Right lobe of liver (tissue), 6 donors: ENCODE data around the gene POGK. TPM values are rescaled to one million over a fixed set of nuclear protein-coding genes. Genes with fewer than 3 reads are reported as not detected.

Experiments used
- ATAC-seq, 4 donors: fragments of 200-7000 bp; cut with Tn5 transposase; one replicate each; pipeline ENCODE4 v1.9.1; 2020; ENCODE audit warnings: mild to moderate bottlenecking in 4 of 4, moderate library complexity in 4 of 4
- DNase-seq, 3 donors: peaks; one replicate each; pipeline ENCODE4 v3.0.0-alpha.2; 2020
- H3K27ac ChIP-seq, 3 donors: fragments of 200-600 bp; one replicate each; pipeline ENCODE4 v1.8.0; 2022
- H3K27me3 ChIP-seq, 2 donors: fragments of 200-600 bp; one replicate each; pipeline ENCODE4 v1.8.0; 2022
- H3K36me3 ChIP-seq, 4 donors: fragments of 200-600 bp; sonication (generic) in 1 of 4; one replicate each; pipeline versions ENCODE4 v1.5.1 to v1.8.0; 2017 to 2022; ENCODE audit warnings: control low read depth in 1 of 4
- H3K4me1 ChIP-seq, 4 donors: fragments of 200-600 bp; sonication (generic) in 1 of 4; one replicate each; pipeline versions ENCODE4 v1.5.1 to v1.8.0; 2017 to 2022; ENCODE audit warnings: control low read depth in 1 of 4
- H3K4me3 ChIP-seq, 3 donors: fragments of 200-600 bp; one replicate each; pipeline ENCODE4 v1.8.0; 2022
- H3K9me3 ChIP-seq, 4 donors: fragments of 200-600 bp; sonication (generic) in 1 of 4; one replicate each; pipeline versions ENCODE4 v1.5.1 to v1.8.0; 2017 to 2022; ENCODE audit warnings: control low read depth in 1 of 4
- CTCF ChIP-seq, 4 donors: fragments of 200-600 bp in 3 of 4; fragments of 450-650 bp in 1 of 4; IDR thresholded peaks; one replicate each; pipeline versions ENCODE4 v1.5.1 to v1.8.0; 2016 to 2022; ENCODE audit warnings: antibody characterized with exemption in 4 of 4, mild to moderate bottlenecking in 2 of 4
- POLR2A ChIP-seq: fragments of 450-650 bp; IDR thresholded peaks from one replicate; pipeline ENCODE4 v1.6.1; 2017; ENCODE audit warnings: antibody characterized with exemption, mild to moderate bottlenecking
- WGBS: methylation state at CpG from one replicate; pipeline ENCODE4 v1.1.6; 2018; ENCODE audit warnings: low coverage, low lambda C conversion rate; ENCODE audit not compliant: insufficient coverage; ENCODE audit errors: missing lambda C conversion rate; 5-methylcytosine and 5-hydroxymethylcytosine counted together
- intact Hi-C, 2 donors: fragments of 100-400 bp; cut with DNase I; formaldehyde crosslinking; loops; one replicate each; pipeline versions ENCODE4 v1.11.2 to v1.14.1; 2022
- total RNA-seq, 6 experiments: library from RNA; depleted of rRNA in 2 of 6; stranded (reverse); fragments of >200 nt in 2 of 6; fragmentation: NEBNext Ultra II Directional in 3 of 6; extraction: Animal tissue kit (Norgen Biotek cat#: 25700) in 3 of 6; gene quantifications; one replicate each; pipeline versions ENCODE4 v1.1.0 to v1.2.4, GENCODE V29; 2016 to 2023
- donor health status: DM: no; HTN: yes; CAD: no.
- donor health status: DM: no; HTN: no; CAD: no.
- donor health status: DM: no; HTN: no; CAD: no.
- donor health status: DM: no; HTN: yes; CAD: no.
- donor health status: DM: no; HTN: yes; CAD: no.

POGK gene
- total RNA-seq, 6 experiments from 2014 or later: 9.0 to 15.7 (median 12.3) TPM

GRCh38 chr1:166836733-166837132 is 2.5 kb upstream of the POGK start:
- Histone ChIP-seq H3K4me3 (no peak overlapping the region), H3K9me3 (no peaks in the 10 kb centered on the region), H3K36me3 (peaks cover 0 to 9% (median 3%) of the 10 kb centered on the region in 4 donors), H3K27ac (no peak overlapping the region), H3K4me1 (peaks cover 0 to 16% (median 3%) of the 10 kb centered on the region in 4 donors), H3K27me3 (no peaks in the 10 kb centered on the region)
- TF ChIP-seq POLR2A (no peak), CTCF (IDR thresholded peaks at IDR 0.05) (no peak)
- no peak for ATAC-seq
- intact Hi-C loops: no loop called here
- no peak for DNase-seq
- 98% methylated on average over 4 of the region's 4 CpGs for WGBS

- Histone ChIP-seq H3K4me1 (peaks cover 0 to 16% (median 3%) of the 10 kb centered on the region in 4 donors), H3K9me3 (no peaks in the 10 kb centered on the region), H3K36me3 (peaks cover 0 to 33% (median 11%) of the 10 kb centered on the region in 4 donors), H3K4me3 (peak overlapping the region; percentile 67 to 84 (median 69)), H3K27ac (peak overlapping the region; percentile 28 to 76 (median 60)), H3K27me3 (no peaks in the 10 kb centered on the region)
- DNase-seq (peak; percentile 60 to 69 (median 65)), ATAC-seq (peak; percentile 8 to 51 (median 29))
- WGBS: 3% methylated on average over 7 of the region's 82 CpGs
- intact Hi-C loops: no loop called here
- TF ChIP-seq POLR2A (no peak), CTCF (IDR thresholded peaks at IDR 0.05) (peak in 3 of 4 donors; percentile 27 to 45 (median 34))
These were observed 479 bp downstream of the POGK start for GRCh38 chr1:166839600-166840308.

- Histone ChIP-seq H3K4me1 (peaks cover 0 to 16% (median 3%) of the 10 kb centered on the region in 4 donors), H3K4me3 (peak overlapping the region; percentile 67 to 84 (median 69)), H3K27me3 (no peaks in the 10 kb centered on the region), H3K9me3 (no peaks in the 10 kb centered on the region), H3K36me3 (peaks cover 0 to 35% (median 11%) of the 10 kb centered on the region in 4 donors), H3K27ac (no peak overlapping the region)
- no peak for ATAC-seq
- TF ChIP-seq CTCF (IDR thresholded peaks at IDR 0.05) (no peak), POLR2A (no peak)
- WGBS: 39% methylated on average over 16 of the region's 16 CpGs
- intact Hi-C loops: no loop called here
- no peak for DNase-seq
These were observed 1.3 kb downstream of the POGK start for GRCh38 chr1:166840309-166841274.

- Histone ChIP-seq H3K27ac (no peak overlapping the region), H3K36me3 (peaks cover 0 to 59% (median 22%) of the 10 kb centered on the region in 4 donors), H3K9me3 (no peaks in the 10 kb centered on the region), H3K4me1 (peaks cover 0 to 16% (median 3%) of the 10 kb centered on the region in 4 donors), H3K27me3 (no peaks in the 10 kb centered on the region), H3K4me3 (no peak overlapping the region)
- ATAC-seq (no peak), DNase-seq (no peak)
- TF ChIP-seq CTCF (IDR thresholded peaks at IDR 0.05) (no peak), POLR2A (no peak)
- WGBS: 89% methylated on average over 6 of the region's 6 CpGs
- intact Hi-C loops: no loop called here
These were observed 4.0 kb downstream of the POGK start for GRCh38 chr1:166843322-166843721.
